Measurements from ENCODE around the gene NUDT4.
"Not testable (repeated sequence)": the region's sequence is repeated elsewhere in the genome, so short reads cannot be mapped to it uniquely, and the experiment has no call there.

NUDT4 gene

DNA sequence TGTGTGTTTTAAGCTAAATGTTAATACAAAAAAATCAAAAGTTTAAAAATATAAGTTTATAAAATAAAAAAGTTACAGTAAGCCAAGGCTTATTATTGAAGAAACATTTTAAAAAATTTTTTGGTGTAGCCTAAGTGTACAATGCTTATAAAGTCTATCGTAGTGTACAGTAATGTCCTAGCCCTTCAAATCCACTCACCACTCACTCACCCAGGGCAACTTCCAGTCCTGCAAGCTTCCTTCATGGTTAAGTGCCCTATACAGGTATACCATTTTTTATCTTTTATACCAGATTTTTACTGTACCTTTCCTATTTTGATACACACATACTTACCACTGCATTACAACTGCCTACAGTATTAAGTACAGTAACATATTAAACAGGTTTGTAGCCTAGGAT is 52.1 kb downstream of the NUDT4 start:
- no peak for DNase-seq

DNA sequence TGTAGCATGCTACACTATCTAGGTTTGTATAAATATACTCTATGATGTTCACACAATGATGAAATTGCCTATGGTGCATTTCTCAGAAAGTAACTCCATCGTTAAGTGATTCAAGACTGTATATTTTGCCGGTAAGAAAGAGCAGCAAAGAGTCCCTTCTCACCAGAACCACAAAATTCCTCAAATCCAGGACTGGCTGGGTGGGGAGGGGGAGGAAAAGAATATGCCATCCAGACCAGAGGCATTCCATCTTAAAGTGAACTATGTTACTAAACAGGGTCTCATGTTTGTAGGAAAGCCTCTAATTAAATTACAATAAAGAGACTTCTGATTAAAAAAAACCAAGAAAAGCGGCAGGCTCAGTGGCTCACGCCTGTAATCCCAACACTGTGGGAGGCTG is 52.6 kb downstream of the NUDT4 start:
- DNase-seq, result no peak

DNA sequence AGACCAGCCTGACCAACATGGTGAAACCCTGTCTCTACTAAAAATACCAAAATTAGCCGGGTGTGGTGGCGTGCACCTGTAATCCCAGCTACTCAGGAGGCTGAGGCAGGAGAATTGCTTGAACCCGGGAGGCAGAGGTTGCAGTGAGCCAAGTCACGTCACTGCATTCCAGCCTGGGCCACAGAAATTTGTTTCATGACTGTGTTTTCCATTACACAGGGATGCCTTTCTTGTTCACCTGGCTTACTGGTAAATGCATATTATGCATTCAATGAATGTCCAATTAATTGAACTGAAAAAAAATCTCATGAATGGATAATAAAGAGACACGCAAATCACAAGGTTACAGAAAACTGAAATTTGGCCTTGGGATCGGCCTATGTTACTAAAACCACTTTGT is 54.3 kb downstream of the NUDT4 start:
- DNase-seq, result not testable (repeated sequence)

DNA sequence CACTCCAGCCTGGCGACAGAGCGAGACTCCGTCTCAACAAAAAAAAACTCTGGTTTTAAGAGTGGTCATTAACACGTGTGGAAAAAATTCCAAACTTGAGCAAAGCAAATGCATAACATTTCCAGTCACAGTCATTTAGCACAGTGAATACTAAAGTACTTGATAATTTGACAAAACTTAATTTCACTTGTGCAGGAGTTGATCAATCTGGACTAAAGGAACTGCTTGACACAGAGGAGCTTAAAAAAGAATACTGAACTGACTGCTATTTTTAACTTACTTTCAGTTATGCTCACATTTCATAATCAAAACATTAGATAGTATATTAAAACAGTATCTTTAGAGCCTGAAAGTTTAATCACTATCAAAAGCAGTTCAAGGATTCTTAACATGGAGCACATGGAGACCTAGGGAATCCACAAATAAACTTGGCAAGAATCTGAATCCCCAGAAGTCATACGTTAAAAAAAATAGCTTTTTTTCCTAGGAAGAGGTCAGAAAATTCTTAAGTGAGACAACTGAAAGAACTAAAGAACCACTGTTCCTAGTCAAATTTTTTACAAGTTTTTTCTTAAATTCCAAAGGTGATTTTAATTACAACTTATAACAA is 56.6 kb downstream of the NUDT4 start:
- DNase-seq, result peak; percentile 44 to 75 (median 71)

DNA sequence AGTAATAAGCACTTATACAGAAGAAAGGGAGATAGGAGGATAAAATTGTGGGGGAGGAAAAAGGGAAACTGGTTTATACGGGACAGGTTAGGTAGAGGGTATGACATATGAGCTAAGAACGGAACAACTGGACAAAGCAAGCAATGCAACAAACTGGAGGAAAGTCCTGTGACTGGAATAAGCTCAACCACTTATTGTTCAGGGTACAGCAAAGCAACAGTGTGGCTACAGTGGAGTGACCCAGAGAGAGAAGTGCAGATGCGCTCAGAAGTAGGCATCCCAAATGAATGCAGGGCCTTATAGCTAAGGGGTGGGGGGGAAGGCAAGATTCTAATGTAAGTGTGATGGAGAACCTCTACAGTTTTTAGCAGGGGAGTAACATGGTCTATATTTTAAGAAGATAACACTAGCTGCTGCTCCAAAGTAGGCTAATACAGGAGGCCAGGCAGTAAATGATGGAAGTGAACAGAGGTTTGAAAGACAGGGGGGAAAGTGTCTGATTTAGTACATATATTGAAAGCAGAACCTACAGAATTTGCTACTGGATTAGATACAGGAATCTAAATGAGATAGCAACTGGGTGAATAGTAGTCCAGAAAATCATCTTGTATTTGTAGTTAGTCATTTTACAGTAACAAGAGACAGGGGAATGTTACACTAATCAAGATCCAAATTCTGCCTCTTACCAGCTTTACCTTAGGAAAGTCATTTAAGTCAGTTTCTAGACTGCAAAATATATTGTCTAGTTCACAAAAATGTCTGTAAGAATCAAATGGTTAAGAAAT is 60.7 kb downstream of the NUDT4 start:
- DNase-seq, result no peak

DNA sequence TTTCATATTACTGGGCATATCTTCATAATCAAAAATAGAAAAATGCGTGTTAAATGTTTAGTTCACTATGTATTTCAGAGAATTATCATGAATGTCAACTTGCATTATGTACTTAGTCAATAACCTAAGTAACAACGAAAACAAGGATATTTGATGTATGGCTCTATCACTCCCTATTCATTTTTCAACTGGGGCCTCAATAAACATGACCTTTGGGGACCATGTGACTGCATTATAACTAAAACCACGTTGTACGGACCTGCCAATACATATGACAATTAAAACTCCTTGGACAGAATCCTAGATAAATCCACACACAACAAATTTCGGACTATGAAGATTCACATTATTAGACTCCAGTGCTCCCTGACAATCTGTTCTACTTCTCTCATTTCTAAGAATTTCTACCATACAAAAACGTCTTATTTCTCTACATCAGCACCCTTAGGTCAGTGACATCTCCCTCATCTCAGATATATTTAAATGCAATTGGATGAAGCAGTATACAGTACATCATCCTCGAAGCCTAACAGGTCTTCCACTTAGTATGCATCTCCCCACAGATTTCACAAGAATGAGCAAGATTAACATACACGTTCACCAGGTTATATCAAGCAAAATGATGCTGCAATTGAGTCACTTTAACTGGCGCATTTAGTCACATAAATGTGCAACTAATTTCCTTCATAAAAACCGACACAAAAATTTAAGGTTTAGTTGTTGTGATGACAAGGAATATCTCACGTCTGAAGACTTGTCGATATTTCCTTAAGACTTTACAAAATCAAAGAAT is 62.5 kb downstream of the NUDT4 start:
- DNase-seq, result peak in 2 of 3 donors; percentile 30 to 46

DNA sequence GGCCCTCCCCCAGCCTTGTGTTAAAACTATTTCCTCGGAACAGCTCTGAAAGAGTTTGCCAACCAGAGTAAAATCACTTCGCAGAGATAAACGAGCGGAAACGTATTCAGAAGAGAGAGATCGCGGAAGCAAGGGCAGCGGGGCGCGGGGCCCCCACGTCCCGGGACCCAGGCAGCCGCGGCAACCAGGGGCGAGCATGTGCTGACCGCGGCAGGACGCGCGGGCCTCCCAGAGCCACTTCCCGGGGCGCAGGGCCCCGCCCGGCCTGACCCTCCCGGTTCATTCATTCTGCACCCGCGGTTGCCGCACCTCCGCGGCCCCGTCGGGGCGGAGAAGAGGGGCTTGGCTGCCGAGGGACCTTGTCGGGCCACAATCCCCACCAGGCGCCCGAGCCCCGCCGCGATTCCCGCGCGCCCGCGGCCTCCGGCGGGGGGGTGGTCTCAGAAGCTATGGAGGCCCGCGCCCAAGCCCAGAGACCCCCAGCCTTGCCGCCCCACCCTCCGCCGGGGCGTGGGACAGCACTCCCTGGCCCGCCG is 63.4 kb downstream of the NUDT4 start:
- DNase-seq, result peak; percentile 40 to 74 (median 53)

DNA sequence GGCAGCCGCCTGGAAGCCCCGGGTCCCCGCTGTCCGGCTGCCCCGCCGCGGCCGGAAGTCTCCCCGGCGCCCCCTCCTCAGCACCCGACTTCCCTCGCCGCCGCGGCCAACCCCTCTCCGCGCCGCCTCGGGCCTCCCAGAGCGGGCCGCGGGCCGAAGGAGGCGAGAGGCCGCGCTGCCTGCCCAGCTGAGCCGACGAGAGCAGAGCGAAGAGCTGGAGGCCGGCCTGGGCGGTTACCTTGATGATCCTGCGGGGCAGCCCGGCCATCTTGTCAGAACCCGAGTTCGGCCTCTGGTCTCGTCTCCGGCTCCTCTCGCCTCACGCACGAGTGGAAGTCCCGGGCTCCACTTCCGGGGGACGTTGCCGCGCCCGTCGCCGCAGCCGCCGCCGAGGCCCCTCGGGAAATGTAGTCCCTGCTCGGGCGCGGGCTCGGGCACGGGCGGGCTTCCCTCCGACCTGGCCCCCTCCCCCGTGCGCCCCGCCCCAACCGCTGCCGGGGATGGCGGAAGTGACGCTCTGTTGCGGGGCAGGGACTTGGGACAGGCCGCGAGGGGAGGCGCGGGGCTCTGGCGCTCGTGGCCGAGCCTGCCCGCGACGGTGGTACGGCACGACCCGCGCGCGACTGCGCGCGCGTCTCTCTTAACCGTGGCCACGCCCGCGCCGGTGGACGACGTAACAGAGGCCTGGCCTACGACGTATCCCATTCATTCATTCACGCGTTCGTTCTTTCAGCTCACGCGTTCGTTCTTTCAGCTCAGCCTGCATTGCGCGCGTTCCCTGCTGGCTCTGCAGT is 64.1 kb downstream of the NUDT4 start, which contains the start of gene UBE2N:
Gene UBE2N (minus strand): TSS at position 331 of the 794 bp plus-strand sequence. CDS start 63 bp downstream, at position 268.
- DNase-seq, result peak; percentile 96 to 98 (median 98)

DNA sequence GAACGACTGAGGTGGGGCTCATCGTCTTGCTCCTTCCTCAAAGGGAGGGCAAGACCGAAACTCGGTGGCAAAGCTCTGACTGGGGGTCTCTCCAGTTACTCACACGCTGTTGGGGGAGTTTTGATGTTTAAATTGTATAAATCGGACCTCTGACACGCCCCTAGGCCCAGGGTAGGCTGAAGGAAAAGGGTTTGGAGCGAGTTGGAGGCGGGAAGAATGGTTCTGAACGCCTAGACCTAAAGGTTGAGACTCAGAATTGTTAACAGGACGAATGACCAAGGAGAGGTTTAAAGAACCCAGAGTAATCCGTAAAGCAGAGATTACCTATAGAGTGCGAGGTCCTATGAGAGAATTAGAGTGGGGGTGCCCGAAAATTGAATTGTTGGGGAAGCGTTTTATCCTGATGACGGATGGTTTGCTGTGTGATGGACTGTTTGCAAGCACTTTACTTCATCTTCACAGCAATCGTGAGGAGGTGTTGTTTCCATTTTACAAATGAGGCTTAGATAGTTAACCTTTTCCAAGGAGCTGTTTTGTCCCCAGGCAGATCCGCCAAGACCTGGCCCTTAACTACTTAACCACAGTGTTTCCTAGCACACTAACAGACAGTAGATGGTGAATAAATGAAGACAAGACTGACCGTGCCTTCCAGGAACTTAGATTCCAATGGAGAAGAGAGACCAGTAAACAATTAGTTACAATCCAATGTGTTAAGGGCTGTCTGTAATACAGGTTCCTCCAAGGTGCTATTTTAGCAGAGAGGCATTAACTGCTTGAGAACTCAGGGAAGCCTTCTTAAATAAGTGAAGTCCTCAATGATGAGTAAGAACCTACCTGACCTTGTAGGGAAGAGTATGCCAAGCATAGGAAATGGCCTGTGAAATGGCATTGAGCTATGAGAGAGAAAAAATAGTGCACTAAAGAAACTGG is 65.0 kb downstream of the NUDT4 start:
- DNase-seq, result no peak

DNA sequence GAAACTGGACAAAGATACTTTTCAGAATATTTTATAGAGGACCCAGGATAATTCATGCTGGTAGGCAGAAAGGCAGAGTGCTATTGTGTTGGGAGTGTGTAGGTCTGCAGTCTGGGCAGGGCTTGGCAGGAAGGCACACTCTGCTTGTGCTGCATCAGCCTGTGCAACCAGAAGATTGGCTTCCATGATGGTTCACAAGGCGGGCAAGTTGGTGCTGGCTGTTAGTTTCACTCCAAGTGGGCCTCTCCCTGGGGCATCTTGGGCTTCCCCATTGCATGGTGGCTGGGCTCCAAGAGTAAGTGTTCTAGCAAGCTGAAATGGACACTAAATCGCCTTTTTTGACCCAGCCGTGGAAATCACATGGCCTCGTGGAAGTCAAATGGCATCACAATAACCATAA is 65.9 kb downstream of the NUDT4 start:
- DNase-seq, result no peak

DNA sequence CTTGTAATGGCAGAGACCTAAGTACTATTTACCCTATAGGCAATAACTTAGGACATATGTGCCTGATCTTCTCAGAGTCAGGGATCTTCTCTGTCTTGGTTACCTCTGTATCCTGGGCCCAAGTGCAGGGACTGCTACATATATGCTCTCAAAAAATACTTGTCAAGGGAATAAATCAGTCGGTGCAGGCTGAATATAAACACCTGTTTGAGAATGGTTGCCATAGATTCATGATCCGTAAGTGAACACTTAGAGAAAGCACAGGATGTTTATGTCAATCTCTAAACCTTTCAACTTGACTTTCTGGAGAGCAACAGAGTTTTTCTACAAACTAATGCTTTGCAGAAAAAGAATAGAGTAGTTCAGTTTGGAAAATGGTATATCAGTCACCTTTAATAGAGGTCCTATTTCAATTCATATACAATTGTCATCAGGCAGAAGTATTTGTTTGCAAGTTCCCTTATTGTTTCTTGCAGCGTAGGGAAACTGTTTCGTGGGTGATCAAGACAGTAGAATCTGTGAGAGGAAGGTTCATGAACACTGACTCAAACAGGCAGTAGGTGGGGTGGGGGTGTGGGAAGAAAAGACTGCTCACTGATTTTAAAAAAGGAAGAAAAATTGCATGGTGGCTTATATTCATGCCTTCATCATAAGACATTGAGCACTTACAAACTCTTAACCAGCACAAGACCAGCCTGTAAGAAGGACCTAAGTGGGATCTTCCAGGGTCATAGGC is 70.0 kb downstream of the NUDT4 start:
- peak; percentile 79 to 82 (median 81) for DNase-seq

DNA sequence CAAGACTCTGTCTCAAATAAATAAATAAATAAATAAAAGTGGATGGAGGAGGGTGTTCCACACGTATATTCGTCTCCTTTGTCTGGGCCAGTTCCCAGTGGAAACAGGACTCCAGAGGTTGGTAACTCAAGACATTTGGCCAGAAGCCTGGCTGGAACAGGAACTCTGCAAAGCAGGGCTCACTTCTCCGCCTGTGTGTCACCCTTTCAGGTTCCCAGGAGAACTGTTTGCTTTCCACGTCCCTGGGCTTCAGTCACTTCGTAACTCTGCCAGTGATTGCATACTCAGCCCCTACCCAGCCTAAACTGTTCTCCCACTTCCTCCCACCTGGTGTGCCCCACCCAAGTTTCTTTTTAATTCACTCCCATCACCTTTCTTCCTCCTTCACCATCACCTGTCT is 71.1 kb downstream of the NUDT4 start:
- DNase-seq, result no peak

DNA sequence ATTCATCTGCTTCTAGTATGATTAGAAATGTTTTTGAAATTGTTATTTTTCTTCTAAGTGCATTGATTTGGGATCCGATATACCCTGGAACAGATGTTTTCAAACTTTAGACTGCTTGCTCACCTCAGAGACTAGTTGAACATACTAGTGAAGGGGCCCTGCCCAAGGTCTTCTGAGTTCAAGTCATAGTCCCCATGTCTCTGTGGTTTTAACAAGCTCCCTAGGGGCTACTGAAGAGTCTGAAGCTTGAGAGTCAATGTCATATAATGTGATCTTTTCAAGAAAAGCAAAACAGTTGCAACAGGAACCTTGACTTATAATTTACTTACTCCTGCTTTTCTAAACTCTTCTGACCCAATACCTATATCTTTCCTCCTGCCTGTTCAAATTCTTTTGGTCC is 71.6 kb downstream of the NUDT4 start:
- no peak for DNase-seq

DNA sequence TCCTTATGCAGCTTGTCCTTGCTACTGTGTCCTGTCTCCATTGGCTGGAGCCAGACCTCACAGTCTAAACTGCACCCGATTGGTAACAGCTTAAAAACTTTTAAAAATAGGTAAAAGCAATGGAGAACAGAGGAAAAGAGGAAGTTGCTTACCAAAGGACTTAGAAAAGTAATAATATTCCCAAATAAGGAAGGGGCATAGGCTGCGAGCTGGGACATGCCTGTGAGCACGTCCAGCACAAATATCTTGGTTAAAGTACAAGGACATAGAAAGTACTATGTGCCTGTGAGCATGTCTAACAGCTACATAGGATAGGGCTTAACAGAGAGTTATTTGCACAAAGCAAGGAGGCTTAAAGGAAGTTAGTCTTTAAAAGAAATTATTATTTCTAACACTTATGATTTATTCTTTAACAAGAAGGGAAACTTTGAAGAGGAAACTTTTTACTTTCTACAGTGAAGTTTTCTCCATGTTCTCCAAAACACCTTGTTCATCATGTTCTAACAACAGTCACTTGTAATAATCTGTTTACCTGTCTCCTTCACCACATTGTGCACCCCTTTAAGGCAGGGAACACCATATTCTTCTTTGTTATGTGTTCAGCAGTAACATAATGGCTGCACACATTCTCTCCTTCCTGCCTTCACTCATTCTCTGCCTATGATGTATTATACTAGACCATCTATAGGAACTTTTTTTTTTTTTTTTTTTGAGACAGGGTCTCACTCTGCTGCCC is 73.9 kb downstream of the NUDT4 start:
- no peak for DNase-seq

DNA sequence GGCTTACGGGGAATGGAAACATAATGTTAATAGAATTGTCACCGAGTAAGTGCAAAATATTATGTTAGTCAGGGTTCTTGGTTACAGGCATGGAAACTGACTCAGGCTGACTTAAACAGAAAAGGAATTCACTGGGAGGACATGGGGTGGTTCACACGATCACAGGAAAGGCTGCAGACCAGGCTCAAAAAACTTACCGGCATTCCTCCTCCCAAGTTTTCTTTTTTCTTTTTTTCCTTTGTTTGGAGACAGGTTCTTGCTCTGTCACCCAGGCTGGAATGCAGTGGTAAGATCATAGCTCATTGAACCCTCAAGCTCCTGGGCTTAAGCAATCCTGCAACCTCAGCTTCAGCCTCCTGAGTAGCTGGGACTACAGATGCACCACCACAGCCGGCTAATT is 75.9 kb downstream of the NUDT4 start:
- no peak for DNase-seq

DNA sequence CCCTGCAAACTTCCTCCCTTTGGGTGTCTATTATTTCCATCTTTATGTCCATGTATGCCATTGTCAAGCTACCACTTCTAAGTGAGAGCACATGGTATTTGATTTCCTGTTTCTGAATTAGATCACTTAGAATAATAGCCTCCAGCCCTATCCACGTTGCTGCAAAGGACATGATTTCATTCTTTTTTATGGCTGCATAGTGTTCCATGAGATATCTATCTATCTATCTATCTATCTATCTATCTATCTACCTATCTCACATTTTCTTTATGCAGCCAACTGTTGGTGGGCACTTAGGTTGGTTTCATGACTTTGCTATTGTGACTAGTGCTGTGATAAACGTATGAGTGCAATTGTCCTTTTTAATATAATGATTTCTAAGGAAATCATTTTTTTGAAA is 78.4 kb downstream of the NUDT4 start:
- DNase-seq, result no peak
